Gastroesophageal sphincter (tissue), 3 donors: Measurements from ENCODE around the gene EFNA2.

Experiments used
- CTCF ChIP-seq, 4 experiments: fragments of 200-600 bp in 2 of 4; fragments of 450-650 bp in 2 of 4; sonication (generic) in 1 of 4; IDR thresholded peaks; one replicate each; pipeline ENCODE4 v1.5.1; 2017 to 2019; ENCODE audit warnings: antibody characterized with exemption in 4 of 4, mild to moderate bottlenecking in 2 of 4, moderate library complexity in 2 of 4
- EP300 ChIP-seq: sonication (generic); formaldehyde crosslinking; IDR thresholded peaks from one replicate; pipeline ENCODE4 v1.6.1; 2017; ENCODE audit warnings: antibody characterized with exemption, mild to moderate bottlenecking
- POLR2A ChIP-seq, 2 donors: fragments of 450-650 bp; IDR thresholded peaks; one replicate each; pipeline ENCODE4 v1.6.1; 2017; ENCODE audit warnings: antibody characterized with exemption in 2 of 2, mild to moderate bottlenecking in 2 of 2, moderate library complexity in 1 of 2
- POLR2AphosphoS5 ChIP-seq: sonication (generic); formaldehyde crosslinking; IDR thresholded peaks from one replicate; pipeline ENCODE4 v1.6.1; 2017; ENCODE audit warnings: antibody characterized with exemption

GRCh38 chr19:1238369-1239303, 47.0 kb upstream of the EFNA2 start:
- TF ChIP-seq CTCF (IDR thresholded peaks at IDR 0.05) = no peak
- TF ChIP-seq EP300 = no peak
- no peak for TF ChIP-seq POLR2AphosphoS5
- no peak for TF ChIP-seq POLR2A (IDR thresholded peaks at IDR 0.05)
